Neuron (in vitro differentiated cells): Measurements from ENCODE around the gene LDLRAD4.

Source experiments
- H2AFZ ChIP-seq: one replicate; pipeline ENCODE4 v1.6.1; 2013; ENCODE audit warnings: low read depth, mild to moderate bottlenecking, inconsistent platforms, low read length, moderate library complexity
- H3K27me3 ChIP-seq: one replicate; pipeline ENCODE4 v1.6.1; 2013; ENCODE audit warnings: low read length; ENCODE audit not compliant: insufficient read depth
- H3K36me3 ChIP-seq: one replicate; pipeline ENCODE4 v1.6.1; 2013; ENCODE audit warnings: low read length; ENCODE audit not compliant: insufficient read depth
- H3K4me1 ChIP-seq: one replicate; pipeline ENCODE4 v1.6.1; 2013; ENCODE audit warnings: low read length; ENCODE audit not compliant: insufficient read depth
- H3K4me3 ChIP-seq: 2 replicates; pipeline ENCODE4 v1.5.1; 2013; ENCODE audit warnings: mild to moderate bottlenecking, low read length, moderate library complexity
- H3K9me3 ChIP-seq: one replicate; pipeline ENCODE4 v1.6.1; 2013; ENCODE audit warnings: low read length

LDLRAD4 gene

DNA sequence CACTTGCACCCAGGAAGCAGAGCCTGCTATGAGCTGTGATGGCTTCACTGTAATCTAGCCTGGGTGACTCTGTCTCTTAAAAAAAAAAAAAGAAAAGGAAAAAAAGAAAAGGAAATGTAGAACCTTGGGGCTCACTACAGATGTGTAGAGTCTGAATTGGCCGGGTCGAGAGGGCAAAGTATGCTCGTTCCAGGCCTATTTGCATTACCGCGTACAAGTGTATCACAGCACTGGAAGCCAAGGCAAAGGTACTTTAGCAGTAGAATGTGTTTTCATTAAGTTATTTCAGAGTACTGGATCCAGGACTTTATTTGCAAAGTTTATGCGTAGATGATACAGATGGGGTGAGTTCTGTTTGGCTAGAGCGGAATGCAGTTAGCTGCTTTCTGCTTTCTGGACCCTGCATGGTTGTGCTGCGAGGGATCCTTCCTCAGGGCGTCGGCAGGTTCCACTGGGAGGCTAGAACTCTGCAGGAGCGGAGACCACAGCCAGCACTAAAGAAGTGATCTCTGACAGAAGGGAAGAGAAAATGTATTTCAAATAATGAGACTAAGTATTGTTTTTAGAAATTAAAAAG is 51.8 kb downstream of the LDLRAD4 start:
- Histone ChIP-seq H3K4me1 (peaks cover 2% of the 10 kb centered on the region), H3K4me3 (no peak overlapping the region)

DNA sequence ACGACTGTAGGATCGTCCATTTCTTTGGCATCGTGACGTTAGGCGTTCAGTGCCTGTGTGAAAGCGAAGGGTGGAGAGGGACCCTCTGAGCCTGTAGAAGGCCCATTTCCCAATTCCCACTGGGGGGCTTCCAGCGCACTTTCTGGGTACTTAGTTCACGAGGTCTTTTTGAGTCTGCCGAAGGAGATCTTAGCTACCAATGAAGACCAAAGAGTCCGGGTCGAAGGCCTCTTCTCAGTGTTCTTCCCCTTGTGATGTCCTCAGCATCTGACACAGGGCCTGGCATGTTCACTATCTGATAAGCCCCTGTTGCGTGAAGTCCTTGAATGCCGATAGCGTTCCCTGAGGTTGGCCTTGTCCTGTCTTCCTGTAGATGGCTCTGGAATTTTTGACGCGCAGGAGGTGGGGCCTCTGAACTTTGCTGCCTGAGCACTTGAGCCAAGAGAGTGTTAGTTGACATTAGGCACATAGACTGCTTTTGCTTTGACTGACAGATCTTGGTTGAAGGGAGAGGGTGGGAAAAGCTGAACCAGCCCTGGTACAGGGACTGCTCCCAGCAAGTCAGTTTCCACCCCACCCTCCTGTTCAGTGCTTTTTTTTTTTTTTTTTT is 52.8 kb downstream of the LDLRAD4 start:
- H3K4me1 ChIP-seq: peaks cover 2% of the 10 kb centered on the region

More for the DNA sequence above, 51.8 kb downstream of the LDLRAD4 start:
- H3K36me3 ChIP-seq: no peaks in the 10 kb centered on the region
- H3K9me3 ChIP-seq: no peaks in the 10 kb centered on the region
- no peak overlapping the region for H2AFZ ChIP-seq
- H3K27me3 ChIP-seq: no peaks in the 10 kb centered on the region

DNA sequence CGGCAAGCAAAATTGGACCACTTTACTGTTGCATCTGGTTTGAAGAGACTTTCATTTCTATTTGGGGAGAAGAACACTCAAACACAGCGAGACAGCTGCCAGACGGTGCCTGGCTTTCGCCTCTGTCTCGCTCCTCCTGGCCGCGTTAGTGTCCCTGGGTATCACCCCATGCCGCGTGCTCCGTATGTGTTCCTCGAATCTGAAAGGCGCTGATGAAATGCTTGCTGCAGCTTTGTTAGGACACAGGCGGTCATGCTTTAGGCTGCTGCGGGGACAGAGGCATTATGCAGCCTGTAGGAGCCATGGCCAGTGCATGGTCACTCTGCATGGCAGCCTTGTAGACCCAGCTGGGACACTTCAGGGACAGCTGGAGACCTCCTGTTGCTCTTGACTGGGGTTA is 53.9 kb downstream of the LDLRAD4 start:
- no peak overlapping the region for H3K4me3 ChIP-seq
- peaks cover 2% of the 10 kb centered on the region for H3K4me1 ChIP-seq
- H3K9me3 ChIP-seq: no peaks in the 10 kb centered on the region
- H2AFZ ChIP-seq: no peak overlapping the region
- no peaks in the 10 kb centered on the region for H3K36me3 ChIP-seq
- H3K27me3 ChIP-seq: no peaks in the 10 kb centered on the region

More for the DNA sequence above, 52.8 kb downstream of the LDLRAD4 start:
- no peak overlapping the region for H3K4me3 ChIP-seq
- H3K27me3 ChIP-seq: no peaks in the 10 kb centered on the region
- no peak overlapping the region for H2AFZ ChIP-seq
- H3K9me3 ChIP-seq: no peaks in the 10 kb centered on the region
- no peaks in the 10 kb centered on the region for H3K36me3 ChIP-seq

DNA sequence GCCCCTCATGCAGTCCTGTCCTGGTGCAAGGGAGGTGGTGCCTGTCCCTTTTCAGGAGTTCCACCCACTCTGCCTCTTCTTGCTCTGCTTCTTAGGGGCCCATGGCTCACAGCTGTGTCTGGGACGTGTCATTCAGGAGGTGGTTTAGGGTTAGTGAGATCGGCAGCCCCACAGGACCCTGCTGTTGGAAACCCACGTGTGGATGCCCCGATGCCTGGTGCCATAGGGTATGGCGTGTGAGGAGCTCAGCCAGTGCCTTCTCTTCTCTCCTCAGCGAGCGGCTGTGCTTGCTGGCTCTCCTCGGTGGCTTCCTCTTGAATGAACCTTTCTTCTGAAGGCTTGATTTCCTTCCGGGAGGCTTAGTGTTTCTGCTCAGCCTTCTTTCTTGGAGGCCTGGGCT is 55.2 kb downstream of the LDLRAD4 start:
- no peak overlapping the region for H2AFZ ChIP-seq
- no peaks in the 10 kb centered on the region for H3K27me3 ChIP-seq
- no peaks in the 10 kb centered on the region for H3K4me1 ChIP-seq
- no peaks in the 10 kb centered on the region for H3K36me3 ChIP-seq
- H3K9me3 ChIP-seq: no peaks in the 10 kb centered on the region
- no peak overlapping the region for H3K4me3 ChIP-seq

DNA sequence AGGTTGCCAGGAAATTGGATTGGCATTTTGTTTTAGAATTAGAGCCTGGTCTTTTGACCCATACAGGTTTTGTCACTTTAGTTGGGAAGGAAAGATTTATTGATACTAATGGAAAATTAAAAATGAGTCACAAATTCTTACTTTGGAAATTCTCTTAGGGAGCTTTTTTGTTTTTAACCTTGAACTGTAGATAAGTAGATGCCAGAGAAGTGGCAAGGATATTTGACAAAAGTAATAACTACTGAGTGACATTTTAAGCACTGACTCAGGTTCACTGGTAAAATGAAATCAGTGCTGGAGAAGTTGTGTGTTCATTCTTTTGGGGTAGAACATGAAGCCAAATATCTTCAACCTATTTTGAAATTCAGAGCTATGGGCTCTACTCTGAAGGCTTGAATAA is 56.5 kb downstream of the LDLRAD4 start:
- no peak overlapping the region for H3K4me3 ChIP-seq
- H3K27me3 ChIP-seq: no peaks in the 10 kb centered on the region
- H3K9me3 ChIP-seq: no peaks in the 10 kb centered on the region
- no peaks in the 10 kb centered on the region for H3K36me3 ChIP-seq
- peaks cover 3% of the 10 kb centered on the region for H3K4me1 ChIP-seq
- no peak overlapping the region for H2AFZ ChIP-seq

DNA sequence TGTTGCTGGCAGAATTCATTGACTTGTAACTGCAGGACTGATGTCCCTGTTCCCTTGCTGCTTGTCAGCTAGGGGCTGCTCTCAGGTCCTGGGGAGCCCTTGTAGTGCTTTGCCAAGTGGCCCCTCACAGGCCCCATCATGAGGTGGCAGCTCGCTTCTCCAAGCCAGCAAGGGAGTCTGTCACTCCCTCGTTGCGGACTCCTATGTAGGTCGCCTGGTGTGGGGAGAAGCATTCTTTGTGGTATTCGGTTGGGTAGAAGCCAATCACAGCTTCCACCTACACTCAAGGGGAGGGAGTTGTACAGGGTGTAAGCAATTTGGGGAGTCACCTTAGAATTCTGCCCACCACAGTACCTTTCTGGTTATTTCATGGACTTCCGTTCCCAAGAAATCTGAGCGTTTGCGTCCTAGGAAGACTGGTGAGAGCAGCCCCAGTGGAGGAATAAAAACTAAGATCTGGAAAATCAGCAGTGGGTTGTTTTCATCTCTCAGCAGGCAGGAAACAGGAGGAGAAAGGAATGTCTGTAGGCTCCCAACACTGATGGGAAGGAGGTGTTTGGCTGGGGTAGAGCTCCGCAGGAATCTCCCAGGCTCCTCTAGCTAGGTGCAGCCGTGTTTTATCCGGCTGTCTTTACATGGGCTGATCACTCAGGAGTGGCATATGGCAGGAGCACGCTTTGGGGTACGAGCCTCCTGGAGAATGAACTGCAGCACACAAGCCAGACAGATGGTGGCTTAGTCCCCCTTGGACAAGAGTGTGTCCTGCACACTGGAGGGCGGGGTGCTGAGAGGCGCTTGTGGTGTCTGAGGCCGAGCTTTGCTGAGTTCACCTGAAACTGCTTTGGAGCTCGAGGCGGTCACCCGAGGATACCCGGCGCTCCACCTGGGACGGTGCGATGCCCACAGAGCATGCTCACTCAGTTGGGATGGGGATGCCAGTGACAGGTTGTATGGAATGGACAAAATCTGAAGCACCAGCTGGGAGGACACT is 58.3 kb downstream of the LDLRAD4 start:
- H3K27me3 ChIP-seq: no peaks in the 10 kb centered on the region
- H3K9me3 ChIP-seq: no peaks in the 10 kb centered on the region
- no peaks in the 10 kb centered on the region for H3K36me3 ChIP-seq
- peaks cover 8% of the 10 kb centered on the region for H3K4me1 ChIP-seq
- H3K4me3 ChIP-seq: no peak overlapping the region
- H2AFZ ChIP-seq: no peak overlapping the region

DNA sequence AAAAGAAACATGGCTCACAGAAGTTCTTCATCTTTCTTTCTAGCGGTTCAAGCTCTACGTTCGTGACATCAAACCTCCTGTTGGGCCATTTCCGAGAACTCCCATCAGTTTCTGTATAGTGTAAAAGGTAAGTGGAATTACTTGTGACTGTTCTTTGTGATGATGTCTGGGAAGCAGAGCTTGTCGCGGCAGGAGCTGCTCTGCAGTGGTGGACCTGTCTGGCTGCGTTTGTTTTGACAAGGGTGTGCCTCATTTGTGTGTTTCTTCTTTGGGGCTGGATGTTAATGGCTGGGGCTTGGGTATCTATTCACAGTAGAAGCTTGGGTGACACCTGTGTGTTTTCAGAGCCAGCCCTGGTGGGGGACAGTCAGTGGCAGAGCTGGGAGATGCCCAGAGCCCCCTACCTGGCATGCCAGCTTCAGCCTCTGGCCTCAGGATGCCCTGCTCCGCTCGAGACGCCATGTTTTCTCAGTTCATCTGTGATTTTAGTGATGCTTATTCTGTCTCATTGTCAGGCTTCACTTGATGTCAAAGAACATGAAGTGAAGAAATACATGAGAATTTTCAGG is 59.6 kb downstream of the LDLRAD4 start:
- Histone ChIP-seq H2AFZ (no peak overlapping the region), H3K36me3 (no peaks in the 10 kb centered on the region), H3K27me3 (no peaks in the 10 kb centered on the region), H3K4me1 (peaks cover 8% of the 10 kb centered on the region), H3K9me3 (no peaks in the 10 kb centered on the region), H3K4me3 (no peak overlapping the region)

DNA sequence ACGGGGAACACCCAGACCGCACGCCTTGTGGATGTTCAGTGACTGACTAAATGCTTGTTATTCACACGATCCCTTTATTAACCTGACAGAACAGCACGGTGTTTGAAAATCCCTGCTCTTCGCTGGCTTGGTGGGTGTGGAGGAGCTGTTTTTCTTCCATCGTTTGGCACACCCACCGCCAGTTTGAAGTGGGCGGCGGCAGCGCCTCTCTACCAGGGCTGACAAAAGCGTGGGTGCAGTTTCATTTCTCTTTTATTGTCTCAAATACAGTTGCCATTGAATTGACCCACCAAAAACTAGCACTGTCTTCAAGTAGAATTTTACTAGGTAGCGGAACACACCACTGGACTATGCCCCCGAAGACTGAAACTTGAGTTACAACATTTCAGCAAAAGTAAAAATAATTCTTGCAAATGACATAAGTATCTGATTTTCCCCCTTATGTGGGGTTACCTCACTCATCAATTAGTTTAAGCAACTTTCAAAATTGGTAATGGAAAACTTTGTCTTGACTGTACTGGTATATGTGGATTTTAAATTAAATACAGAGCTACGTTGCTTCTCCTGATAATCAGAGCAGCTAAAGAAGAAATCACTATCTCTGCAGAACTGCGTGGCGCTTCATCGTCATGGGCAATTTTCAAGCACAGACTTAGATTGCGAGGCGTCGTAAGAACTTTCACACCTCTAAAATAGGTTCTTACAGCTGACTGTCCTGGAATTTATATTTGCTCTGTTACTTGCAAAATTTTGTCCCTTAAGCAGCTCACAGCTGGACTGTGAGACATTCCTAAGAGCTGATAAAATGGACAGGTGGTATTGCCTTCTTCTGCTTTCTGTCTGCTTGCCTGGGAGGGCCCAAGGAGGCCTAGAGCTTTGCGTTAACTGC is 60.9 kb downstream of the LDLRAD4 start:
- no peaks in the 10 kb centered on the region for H3K36me3 ChIP-seq
- no peak overlapping the region for H2AFZ ChIP-seq
- no peaks in the 10 kb centered on the region for H3K27me3 ChIP-seq
- no peaks in the 10 kb centered on the region for H3K9me3 ChIP-seq
- no peak overlapping the region for H3K4me3 ChIP-seq
- H3K4me1 ChIP-seq: peaks cover 8% of the 10 kb centered on the region

DNA sequence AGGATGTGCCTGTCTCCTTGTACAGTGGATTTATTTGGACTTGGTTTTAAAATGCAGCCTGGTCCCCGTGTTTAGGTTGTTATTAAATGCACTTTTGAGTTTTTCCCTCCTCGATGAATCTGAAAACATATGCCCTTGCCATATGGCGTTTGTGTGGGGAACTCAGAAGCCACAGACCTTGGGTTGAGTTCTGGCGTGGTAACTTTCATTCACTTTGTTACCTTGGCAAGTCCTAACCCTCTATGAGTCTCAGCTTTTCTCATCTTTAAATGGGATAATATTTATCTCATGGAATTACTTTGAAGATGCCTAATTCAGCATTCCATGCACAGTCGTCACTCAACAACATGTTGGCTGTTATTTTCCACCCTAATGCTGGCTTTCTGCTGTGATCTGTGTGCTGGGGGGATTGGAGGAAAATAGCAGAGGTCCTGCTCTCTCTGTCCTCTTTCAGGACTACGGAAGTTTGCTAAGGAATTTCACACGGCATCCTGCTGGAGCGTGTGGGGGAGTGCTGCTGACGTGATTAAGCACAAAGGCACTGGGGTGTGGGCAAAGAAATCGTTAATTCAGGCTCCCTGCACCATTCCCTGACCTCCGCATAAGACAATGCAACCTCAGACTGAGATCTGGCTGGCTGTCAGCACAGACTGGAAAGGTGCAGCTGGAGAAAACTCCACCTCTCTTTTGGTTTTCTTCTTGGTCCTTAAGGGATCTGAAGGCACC is 61.7 kb downstream of the LDLRAD4 start:
- Histone ChIP-seq H2AFZ (no peak overlapping the region), H3K4me1 (peaks cover 8% of the 10 kb centered on the region), H3K9me3 (no peaks in the 10 kb centered on the region), H3K27me3 (no peaks in the 10 kb centered on the region), H3K4me3 (no peak overlapping the region), H3K36me3 (no peaks in the 10 kb centered on the region)

DNA sequence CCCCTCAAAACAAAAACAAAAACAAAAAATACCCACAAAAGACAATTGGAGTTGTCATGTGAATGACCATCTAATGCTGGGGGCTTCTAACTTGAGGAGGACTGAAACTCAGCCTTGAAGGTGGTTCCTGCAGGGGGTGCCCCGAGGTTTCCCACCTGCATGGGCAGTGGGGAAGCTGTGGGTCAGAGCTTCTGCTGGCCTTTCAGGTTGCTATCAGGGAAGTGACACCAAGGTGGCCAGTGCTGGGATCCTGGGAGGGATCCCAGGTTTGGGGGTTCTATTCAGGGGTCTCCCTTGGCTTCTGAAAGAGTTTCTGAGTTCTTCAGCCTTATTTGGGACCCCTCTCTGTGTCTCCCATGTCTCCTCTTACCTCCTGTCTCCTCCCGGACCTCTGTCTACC is 62.8 kb downstream of the LDLRAD4 start:
- Histone ChIP-seq H3K36me3 (no peaks in the 10 kb centered on the region), H2AFZ (no peak overlapping the region), H3K9me3 (no peaks in the 10 kb centered on the region), H3K4me3 (no peak overlapping the region), H3K4me1 (peaks cover 8% of the 10 kb centered on the region), H3K27me3 (no peaks in the 10 kb centered on the region)

DNA sequence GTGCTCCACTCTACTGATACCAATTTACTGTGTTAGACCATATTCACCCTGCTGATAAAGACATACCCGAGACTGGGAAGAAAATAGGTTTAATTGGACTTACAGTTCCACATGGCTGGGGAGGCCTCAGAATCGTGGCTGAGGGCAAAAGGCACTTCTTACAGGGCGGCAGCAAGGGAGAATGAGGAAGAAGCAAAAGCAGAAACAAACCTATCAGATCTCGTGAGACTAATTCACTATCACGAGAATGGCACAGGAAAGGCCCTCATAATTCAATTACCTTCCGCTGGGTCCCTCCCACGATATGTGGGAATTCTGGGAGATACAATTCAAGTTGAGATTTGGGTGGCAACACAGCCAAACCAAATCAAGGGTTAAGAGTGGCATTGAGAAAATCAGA is 65.2 kb downstream of the LDLRAD4 start:
- Histone ChIP-seq H3K36me3 (no peaks in the 10 kb centered on the region), H3K27me3 (no peaks in the 10 kb centered on the region), H3K9me3 (no peaks in the 10 kb centered on the region), H3K4me1 (peaks cover 8% of the 10 kb centered on the region), H2AFZ (no peak overlapping the region), H3K4me3 (no peak overlapping the region)
